ENCODE data around the gene VIPR2. TPM values are rescaled to one million over a fixed set of nuclear protein-coding genes. Genes with fewer than 3 reads are reported as not detected.
"Not testable (repeated sequence)": the region's sequence is repeated elsewhere in the genome, so short reads cannot be mapped to it uniquely, and the experiment has no call there.

Gene VIPR2
- total and polyA plus RNA-seq, 8 donors: 0.28 to 0.80 (median 0.44) TPM

GRCh38 chr7:159138508-159138907 lies 6.2 kb downstream of the VIPR2 start:
- Histone ChIP-seq H3K4me3 (no peak overlapping the region), H3K27me3 (peaks cover 6 to 56% of the 10 kb centered on the region in 2 donors), H3K36me3 (no peaks in the 10 kb centered on the region), H3K4me1 (no peaks in the 10 kb centered on the region), H3K27ac (no peak overlapping the region), H3K9me3 (no peaks in the 10 kb centered on the region)
- DNase-seq: no peak
- TF ChIP-seq CTCF (IDR thresholded peaks at IDR 0.05): no peak
- ATAC-seq: no peak
- intact Hi-C loops (cut with DNase I): no loop called here

GRCh38 chr7:159137906-159138305 lies 6.8 kb downstream of the VIPR2 start:
- no peak for DNase-seq
- no peaks in the 10 kb centered on the region for H3K36me3 ChIP-seq
- H3K9me3 ChIP-seq: no peaks in the 10 kb centered on the region
- TF ChIP-seq CTCF (IDR thresholded peaks at IDR 0.05): no peak
- intact Hi-C loops (cut with DNase I): no loop called here
- no peak overlapping the region for H3K27ac ChIP-seq
- peaks cover under 1 to 50% of the 10 kb centered on the region in 2 donors for H3K27me3 ChIP-seq
- H3K4me3 ChIP-seq: no peak overlapping the region
- no peaks in the 10 kb centered on the region for H3K4me1 ChIP-seq
- ATAC-seq: no peak

GRCh38 chr7:159136846-159137245 lies 7.8 kb downstream of the VIPR2 start:
- no peak overlapping the region for H3K4me3 ChIP-seq
- H3K36me3 ChIP-seq: no peaks in the 10 kb centered on the region
- intact Hi-C loops (cut with DNase I): no loop called here
- no peaks in the 10 kb centered on the region for H3K4me1 ChIP-seq
- H3K27me3 ChIP-seq: peaks cover 0 to 39% of the 10 kb centered on the region in 2 donors
- H3K9me3 ChIP-seq: no peaks in the 10 kb centered on the region
- ATAC-seq: no peak
- no peak for DNase-seq
- no peak overlapping the region for H3K27ac ChIP-seq
- TF ChIP-seq CTCF (IDR thresholded peaks at IDR 0.05): no peak

- no peak overlapping the region for H3K4me3 ChIP-seq
- no peak for TF ChIP-seq CTCF (IDR thresholded peaks at IDR 0.05)
- H3K27ac ChIP-seq: no peak overlapping the region
- ATAC-seq (no peak), DNase-seq (no peak)
- peaks cover 0 to 35% of the 10 kb centered on the region in 2 donors for H3K27me3 ChIP-seq
- intact Hi-C loops (cut with DNase I): no loop called here
- H3K4me1 ChIP-seq: no peaks in the 10 kb centered on the region
- H3K9me3 ChIP-seq: no peaks in the 10 kb centered on the region
- no peaks in the 10 kb centered on the region for H3K36me3 ChIP-seq
Measured at GRCh38 chr7:159136442-159136841, 8.2 kb downstream of the VIPR2 start.

GRCh38 chr7:159136013-159136412 lies 8.7 kb downstream of the VIPR2 start:
- DNase-seq (no peak), ATAC-seq (no peak)
- no peaks in the 10 kb centered on the region for H3K4me1 ChIP-seq
- H3K27me3 ChIP-seq: peaks cover 0 to 31% of the 10 kb centered on the region in 2 donors
- no peaks in the 10 kb centered on the region for H3K36me3 ChIP-seq
- TF ChIP-seq CTCF (IDR thresholded peaks at IDR 0.05): no peak
- H3K27ac ChIP-seq: no peak overlapping the region
- intact Hi-C loops (cut with DNase I): no loop called here
- H3K4me3 ChIP-seq: no peak overlapping the region
- H3K9me3 ChIP-seq: no peaks in the 10 kb centered on the region

- H3K4me1 ChIP-seq; H3K27ac ChIP-seq; intact Hi-C loops (cut with DNase I); H3K4me3 ChIP-seq; DNase-seq; ATAC-seq; H3K36me3 ChIP-seq; H3K9me3 ChIP-seq: not testable (repeated sequence)
- H3K27me3 ChIP-seq: peaks cover 0 to 26% of the 10 kb centered on the region in 2 donors
Measured at GRCh38 chr7:159132670-159133443, 11.8 kb downstream of the VIPR2 start.
